ENCODE results near the gene PRKCE. TPM values are rescaled to one million over a fixed set of nuclear protein-coding genes. Genes with fewer than 3 reads are reported as not detected.

PRKCE gene
- total RNA-seq, 1 experiment from 2014 or later, result 1.3 TPM

- H4K8ac ChIP-seq (replicated peaks; ENCODE audit: insufficient read length, low read depth, low read length), result no peak overlapping the region
- no CpG with 5 or more reads among the region's 3 CpGs for WGBS (ENCODE audit: extremely low coverage, insufficient read length, low lambda C conversion rate)
- H3K4ac ChIP-seq (ENCODE audit: low read depth, low read length), result no peak overlapping the region
- no peak for TF ChIP-seq CTCF (conservative IDR thresholded peaks at IDR 0.05)
- H3T11ph ChIP-seq (ENCODE audit: low read length), result no peak overlapping the region
- no peak overlapping the region for H2BK20ac ChIP-seq (ENCODE audit: low read depth, low read length, poor library complexity, severe bottlenecking)
- no peaks in the 10 kb centered on the region for H3K9me3 ChIP-seq (ENCODE audit: control insufficient read depth, low read depth, low read length)
- H3K79me2 ChIP-seq (ENCODE audit: insufficient read depth, low read length), result no peaks in the 10 kb centered on the region
- H3K14ac ChIP-seq (ENCODE audit: insufficient read depth, low read length), result no peak overlapping the region
- H2AK5ac ChIP-seq (ENCODE audit: insufficient read length, low read length), result no peak overlapping the region
- no peak for DNase-seq
- H3K23me2 ChIP-seq (ENCODE audit: insufficient read length, low read depth, low read length, poor library complexity, severe bottlenecking), result no peaks in the 10 kb centered on the region
- no peak overlapping the region for H2BK5ac ChIP-seq (ENCODE audit: insufficient read length, low read length)
- H3K4me1 ChIP-seq (ENCODE audit: insufficient read depth, low read length), result no peaks in the 10 kb centered on the region
- H3K79me1 ChIP-seq (ENCODE audit: insufficient read depth, low read depth, low read length, poor library complexity, severe bottlenecking), result no peaks in the 10 kb centered on the region
- no peak overlapping the region for H2AFZ ChIP-seq (ENCODE audit: low read length)
- H3K27me3 ChIP-seq (ENCODE audit: insufficient read depth, low read length), result no peaks in the 10 kb centered on the region
- H4K91ac ChIP-seq (ENCODE audit: insufficient read length, low read depth, low read length), result no peak overlapping the region
- no peaks in the 10 kb centered on the region for H3K9me3 Mint-ChIP-seq
- no peak overlapping the region for H3K4me2 ChIP-seq (ENCODE audit: insufficient read depth, insufficient read length, low read length)
- H2BK12ac ChIP-seq (ENCODE audit: insufficient read length, low read depth, low read length), result no peak overlapping the region
- H2BK15ac ChIP-seq (ENCODE audit: low read depth, low read length), result no peak overlapping the region
- H3K27ac Mint-ChIP-seq, result no peak overlapping the region
- H3K27me3 Mint-ChIP-seq (ENCODE audit: low read depth), result no peaks in the 10 kb centered on the region
- H3K36me3 Mint-ChIP-seq (ENCODE audit: insufficient read depth in 1 of 3, low read depth in 3 of 3), result no peaks in the 10 kb centered on the region
- H3K27ac ChIP-seq (ENCODE audit: insufficient read length, low read depth, low read length), result no peak overlapping the region
- H4K5ac ChIP-seq (ENCODE audit: insufficient read length, low read depth, low read length), result no peak overlapping the region
- no peak overlapping the region for H3K4me3 Mint-ChIP-seq
- H3K23ac ChIP-seq (ENCODE audit: insufficient read length, low read depth, low read length), result no peak overlapping the region
- no peaks in the 10 kb centered on the region for H4K20me1 ChIP-seq (ENCODE audit: control insufficient read depth, insufficient read depth, insufficient read length)
- H3K4me1 Mint-ChIP-seq, result peaks cover 7 to 9% of the 10 kb centered on the region in 2 experiments
- H3K18ac ChIP-seq (ENCODE audit: insufficient read length, low read depth, low read length), result no peak overlapping the region
- H3K56ac ChIP-seq (ENCODE audit: insufficient read length, low read depth, low read length), result no peak overlapping the region
- H2BK120ac ChIP-seq (ENCODE audit: low read depth, low read length, poor library complexity, severe bottlenecking), result no peak overlapping the region
- H3K9ac ChIP-seq (ENCODE audit: extremely low read depth, insufficient read length, low read length), result no peak overlapping the region
Measured at GRCh38 chr2:46067062-46067461, 415.6 kb downstream of the PRKCE start.
